HEK293 (cell line): ENCODE data around the gene HOXD9.
A peak's percentile ranks its signal among the peaks of the same experiment; 100 is the strongest.

Source experiments
- ELK4 ChIP-seq: IDR thresholded peaks from 2 replicates; pipeline ENCODE4 v1.6.1; 2011; ENCODE audit warnings: mild to moderate bottlenecking, low read depth, low read length, borderline replicate concordance
- FEZF1 ChIP-seq: fragments of 450-650 bp; formaldehyde crosslinking; IDR thresholded peaks from 2 replicates; pipeline ENCODE4 v1.5.1; 2016; ENCODE audit warnings: missing biosample characterization, missing genetic modification characterization
- GFI1B ChIP-seq: fragments of 450-650 bp; formaldehyde crosslinking; IDR thresholded peaks from 2 replicates; pipeline ENCODE4 v1.5.1; 2016; ENCODE audit warnings: missing biosample characterization, missing genetic modification characterization
- HOXC10 ChIP-seq: sonication (generic); formaldehyde crosslinking; IDR thresholded peaks from 2 replicates; pipeline ENCODE4 v1.8.1; 2023; ENCODE audit warnings: mild to moderate bottlenecking, missing genetic modification reagents
- KLF8 ChIP-seq: fragments of 450-650 bp; formaldehyde crosslinking; IDR thresholded peaks from 2 replicates; pipeline ENCODE4 v1.5.1; 2016; ENCODE audit warnings: missing biosample characterization, missing genetic modification characterization
- MYNN ChIP-seq: fragments of 450-650 bp; formaldehyde crosslinking; IDR thresholded peaks from 2 replicates; pipeline ENCODE4 v1.5.1; 2016; ENCODE audit warnings: missing biosample characterization, missing genetic modification characterization, borderline replicate concordance
- REPIN1 ChIP-seq: fragments of 450-650 bp; formaldehyde crosslinking; IDR thresholded peaks from 2 replicates; pipeline ENCODE4 v1.5.1; 2017; ENCODE audit warnings: missing biosample characterization, missing genetic modification characterization, low read depth
- SALL2 ChIP-seq: fragments of 450-650 bp; formaldehyde crosslinking; IDR thresholded peaks from 2 replicates; pipeline ENCODE4 v1.5.0; 2017; ENCODE audit warnings: missing biosample characterization, mild to moderate bottlenecking, missing genetic modification characterization, borderline replicate concordance
- SCRT1 ChIP-seq: fragments of 450-650 bp; formaldehyde crosslinking; IDR thresholded peaks from 2 replicates; pipeline ENCODE4 v1.5.1; 2016; ENCODE audit warnings: missing biosample characterization, missing genetic modification characterization, borderline replicate concordance
- TRIM28 ChIP-seq: IDR thresholded peaks from 2 replicates; pipeline ENCODE4 v1.6.1; 2011; ENCODE audit warnings: low read length, control low read depth, borderline replicate concordance
- TSHZ1 ChIP-seq: fragments of 450-650 bp; formaldehyde crosslinking; IDR thresholded peaks from 2 replicates; pipeline ENCODE4 v1.5.1; 2016; ENCODE audit warnings: missing biosample characterization, missing genetic modification characterization, borderline replicate concordance
- YY2 ChIP-seq: fragments of 450-650 bp; formaldehyde crosslinking; IDR thresholded peaks from 2 replicates; pipeline ENCODE4 v1.5.1; 2016; ENCODE audit warnings: missing biosample characterization, missing genetic modification characterization
- ZBTB26 ChIP-seq: fragments of 450-650 bp; formaldehyde crosslinking; optimal IDR thresholded peaks from 2 replicates; pipeline ENCODE3; 2016; ENCODE audit warnings: missing biosample characterization, mild to moderate bottlenecking, missing genetic modification characterization
- ZBTB44 ChIP-seq: fragments of 450-650 bp; IDR thresholded peaks from 2 replicates; pipeline ENCODE4 v1.5.1; 2018; ENCODE audit warnings: missing biosample characterization, mild to moderate bottlenecking, missing genetic modification characterization
- ZIC2 ChIP-seq: fragments of 450-650 bp; formaldehyde crosslinking; IDR thresholded peaks from 2 replicates; pipeline ENCODE4 v1.5.1; 2016; ENCODE audit warnings: missing biosample characterization, missing genetic modification characterization
- ZNF121 ChIP-seq: fragments of 450-650 bp; formaldehyde crosslinking; IDR thresholded peaks from 2 replicates; pipeline ENCODE4 v1.5.1; 2016; ENCODE audit warnings: missing biosample characterization, missing genetic modification characterization
- ZNF132 ChIP-seq: fragments of 450-650 bp; formaldehyde crosslinking; IDR thresholded peaks from 2 replicates; pipeline ENCODE4 v1.5.1; 2017; ENCODE audit warnings: missing biosample characterization, missing genetic modification characterization, borderline replicate concordance
- ZNF138 ChIP-seq: fragments of 450-650 bp; formaldehyde crosslinking; IDR thresholded peaks from 2 replicates; pipeline ENCODE4 v1.5.1; 2016; ENCODE audit warnings: missing biosample characterization, missing genetic modification characterization, borderline replicate concordance
- ZNF211 ChIP-seq: fragments of 450-650 bp; formaldehyde crosslinking; IDR thresholded peaks from 2 replicates; pipeline ENCODE4 v1.5.1; 2016; ENCODE audit warnings: low read depth, missing biosample characterization, missing genetic modification characterization
- ZNF26 ChIP-seq: fragments of 450-650 bp; formaldehyde crosslinking; IDR thresholded peaks from 2 replicates; pipeline ENCODE4 v1.5.1; 2016; ENCODE audit warnings: missing biosample characterization, missing genetic modification characterization
- ZNF335 ChIP-seq: fragments of 450-650 bp; formaldehyde crosslinking; conservative IDR thresholded peaks from 2 replicates; pipeline ENCODE4 v1.5.1; 2016; ENCODE audit warnings: missing biosample characterization, missing genetic modification characterization
- ZNF350 ChIP-seq: fragments of 450-650 bp; formaldehyde crosslinking; IDR thresholded peaks from 2 replicates; pipeline ENCODE4 v1.5.0; 2017; ENCODE audit warnings: missing biosample characterization, mild to moderate bottlenecking, missing genetic modification characterization
- ZNF366 ChIP-seq: fragments of 450-650 bp; formaldehyde crosslinking; conservative IDR thresholded peaks from 2 replicates; pipeline ENCODE4 v1.5.1; 2016; ENCODE audit warnings: missing biosample characterization, missing genetic modification characterization
- ZNF416 ChIP-seq: fragments of 450-650 bp; formaldehyde crosslinking; IDR thresholded peaks from 2 replicates; pipeline ENCODE4 v1.5.1; 2016; ENCODE audit warnings: missing biosample characterization, missing genetic modification characterization
- ZNF521 ChIP-seq: fragments of 450-650 bp; formaldehyde crosslinking; IDR thresholded peaks from 2 replicates; pipeline ENCODE4 v1.5.1; 2017; ENCODE audit warnings: missing biosample characterization, mild to moderate bottlenecking, missing genetic modification characterization
- ZNF529 ChIP-seq: fragments of 450-650 bp; formaldehyde crosslinking; IDR thresholded peaks from 2 replicates; pipeline ENCODE4 v1.5.1; 2017; ENCODE audit warnings: missing genetic modification characterization, missing biosample characterization; ENCODE audit not compliant: insufficient replicate concordance
- ZNF530 ChIP-seq: fragments of 450-650 bp; formaldehyde crosslinking; IDR thresholded peaks from 2 replicates; pipeline ENCODE4 v1.5.1; 2016; ENCODE audit warnings: low read depth, missing biosample characterization, missing genetic modification characterization
- ZNF580 ChIP-seq: fragments of 450-650 bp; formaldehyde crosslinking; IDR thresholded peaks from 2 replicates; pipeline ENCODE4 v1.5.1; 2016; ENCODE audit warnings: missing biosample characterization, missing genetic modification characterization
- ZNF777 ChIP-seq: fragments of 450-650 bp; formaldehyde crosslinking; IDR thresholded peaks from 2 replicates; pipeline ENCODE4 v1.5.1; 2017; ENCODE audit warnings: missing biosample characterization, missing genetic modification characterization, borderline replicate concordance
- ZNF830 ChIP-seq: fragments of 450-650 bp; IDR thresholded peaks from 2 replicates; pipeline ENCODE4 v1.5.0; 2018; ENCODE audit warnings: missing biosample characterization, missing genetic modification characterization, low read depth, mild to moderate bottlenecking, moderate library complexity
- ZSCAN30 ChIP-seq: fragments of 450-650 bp; IDR thresholded peaks from 2 replicates; pipeline ENCODE4 v1.5.1; 2018; ENCODE audit warnings: missing biosample characterization, mild to moderate bottlenecking, missing genetic modification characterization, moderate library complexity

The HOXD9 gene

GRCh38 chr2:176096986-176097819, 25.3 kb upstream of the HOXD9 start (continued):
- TF ChIP-seq ZBTB26, result peak; percentile 51
- no peak for TF ChIP-seq ZNF830 (tag by site-specific recombination)
- no peak for TF ChIP-seq ZNF121 (tag by site-specific recombination)
- TF ChIP-seq MYNN (tag by site-specific recombination), result no peak
- TF ChIP-seq ZNF366 (tag by site-specific recombination), result 0 out of 2 replicates have a peak, but pooled peaks have one; percentile 46
- no peak for TF ChIP-seq ZNF530
- no peak for TF ChIP-seq SCRT1 (tag by site-specific recombination)
- TF ChIP-seq TRIM28, result no peak
- no peak for TF ChIP-seq ZNF529
- TF ChIP-seq HOXC10, result no peak
- TF ChIP-seq FEZF1, result peak; percentile 48; the same call in 1 of the 2 replicates
- peak; percentile 70 for TF ChIP-seq ZIC2 (tag by site-specific recombination)
- no peak for TF ChIP-seq ZNF132
- no peak for TF ChIP-seq ZBTB44 (tag by site-specific recombination)
- TF ChIP-seq ZNF211, result no peak
- no peak for TF ChIP-seq ZNF580 (tag by site-specific recombination)
- TF ChIP-seq ZNF777 (tag by site-specific recombination), result no peak
- no peak for TF ChIP-seq REPIN1
- TF ChIP-seq GFI1B (tag by site-specific recombination), result no peak
- TF ChIP-seq TSHZ1, result no peak
- TF ChIP-seq ZNF335, result peak; percentile 93
- TF ChIP-seq ZNF521 (tag by site-specific recombination), result no peak
- TF ChIP-seq ZSCAN30 (tag by site-specific recombination), result peak; percentile 56; the same call in 1 of the 2 replicates
- TF ChIP-seq ELK4, result no peak
- TF ChIP-seq ZNF26 (tag by site-specific recombination), result no peak
- TF ChIP-seq YY2 (tag by site-specific recombination), result no peak
- TF ChIP-seq KLF8, result no peak; the same call in 1 of the 2 replicates
- no peak for TF ChIP-seq ZNF138 (tag by site-specific recombination)
- no peak for TF ChIP-seq SALL2 (tag by site-specific recombination)
- TF ChIP-seq ZNF416 (tag by site-specific recombination), result no peak
- no peak for TF ChIP-seq ZNF350
